ENCODE measurements around the gene BMF. TPM values are rescaled to one million over a fixed set of nuclear protein-coding genes. Genes with fewer than 3 reads are reported as not detected.
"Not testable (repeated sequence)": the region's sequence is repeated elsewhere in the genome, so short reads cannot be mapped to it uniquely, and the experiment has no call there.

BMF gene
- total RNA-seq, 1 donor from 2014 or later = 5.5 TPM

- intact Hi-C loops (cut with micrococcal nuclease) = no loop called here
Measured at GRCh38 chr15:40128766-40129660, 20.3 kb upstream of the BMF start.

GRCh38 chr15:40125950-40126349 lies 17.3 kb upstream of the BMF start:
- intact Hi-C loops (cut with micrococcal nuclease) = no loop called here

- intact Hi-C loops (cut with micrococcal nuclease) = not testable (repeated sequence)
Measured at GRCh38 chr15:40124807-40125285, 16.2 kb upstream of the BMF start.

GRCh38 chr15:40124333-40124732 lies 15.7 kb upstream of the BMF start:
- intact Hi-C loops (cut with micrococcal nuclease) = not testable (repeated sequence)

- intact Hi-C loops (cut with micrococcal nuclease) = not testable (repeated sequence)
Measured at GRCh38 chr15:40123863-40124262, 15.2 kb upstream of the BMF start.

GRCh38 chr15:40122989-40123388 lies 14.3 kb upstream of the BMF start:
- intact Hi-C loops (cut with micrococcal nuclease) = not testable (repeated sequence)

- intact Hi-C loops (cut with micrococcal nuclease) = no loop called here
Measured at GRCh38 chr15:40121911-40122638, 13.4 kb upstream of the BMF start.

- intact Hi-C loops (cut with micrococcal nuclease) = no loop called here
Measured at GRCh38 chr15:40118473-40118872, 9.8 kb upstream of the BMF start.

GRCh38 chr15:40115670-40116093 lies 7.0 kb upstream of the BMF start:
- intact Hi-C loops (cut with micrococcal nuclease) = no loop called here

GRCh38 chr15:40115106-40115505 lies 6.4 kb upstream of the BMF start:
- intact Hi-C loops (cut with micrococcal nuclease) = not testable (repeated sequence)

- intact Hi-C loops (cut with micrococcal nuclease) = no loop called here
Measured at GRCh38 chr15:40114218-40114617, 5.5 kb upstream of the BMF start.

GRCh38 chr15:40112789-40113188 lies 4.1 kb upstream of the BMF start:
- intact Hi-C loops (cut with micrococcal nuclease) = no loop called here

- intact Hi-C loops (cut with micrococcal nuclease) = no loop called here
Measured at GRCh38 chr15:40111888-40112287, 3.2 kb upstream of the BMF start.

GRCh38 chr15:40110866-40111550 lies 2.3 kb upstream of the BMF start:
- intact Hi-C loops (cut with micrococcal nuclease) = no loop called here

GRCh38 chr15:40108061-40108854 lies 421 bp downstream of the BMF start:
- intact Hi-C loops (cut with micrococcal nuclease) = loop anchor here (1.0 to 10.0 kb wide), 3 partner anchors 10 to 173 kb away; partner anchors contain the start of genes EIF2AK4 and SRP14

GRCh38 chr15:40106203-40107161 lies 2.2 kb downstream of the BMF start:
- intact Hi-C loops (cut with micrococcal nuclease) = loop anchor here (1.0 to 10.0 kb wide), 3 partner anchors 61 to 324 kb away; partner anchors contain the start of genes EIF2AK4 and FSIP1

GRCh38 chr15:40105517-40106202 lies 3.0 kb downstream of the BMF start:
- intact Hi-C loops (cut with micrococcal nuclease) = loop anchor here (2.0 to 10.0 kb wide), 2 partner anchors 171 to 323 kb away; partner anchors contain the start of genes EIF2AK4 and FSIP1

GRCh38 chr15:40104865-40105516 lies 3.7 kb downstream of the BMF start:
- intact Hi-C loops (cut with micrococcal nuclease) = loop anchor here (10.0 kb wide), 1 partner anchor 170 kb away; the partner anchor contains the start of gene EIF2AK4
